DMS 273 treated with DMSO at 0.1 percent for 48 hours (cell line): ENCODE data around the gene SLC22A8.
"Not testable (repeated sequence)": the region's sequence is repeated elsewhere in the genome, so short reads cannot be mapped to it uniquely, and the experiment has no call there.

ENCODE experiments used
- DNase-seq: peaks from one replicate; lab custom pipeline; 2025; lab: John Stamatoyannopoulos, UW

SLC22A8 gene, protein sequence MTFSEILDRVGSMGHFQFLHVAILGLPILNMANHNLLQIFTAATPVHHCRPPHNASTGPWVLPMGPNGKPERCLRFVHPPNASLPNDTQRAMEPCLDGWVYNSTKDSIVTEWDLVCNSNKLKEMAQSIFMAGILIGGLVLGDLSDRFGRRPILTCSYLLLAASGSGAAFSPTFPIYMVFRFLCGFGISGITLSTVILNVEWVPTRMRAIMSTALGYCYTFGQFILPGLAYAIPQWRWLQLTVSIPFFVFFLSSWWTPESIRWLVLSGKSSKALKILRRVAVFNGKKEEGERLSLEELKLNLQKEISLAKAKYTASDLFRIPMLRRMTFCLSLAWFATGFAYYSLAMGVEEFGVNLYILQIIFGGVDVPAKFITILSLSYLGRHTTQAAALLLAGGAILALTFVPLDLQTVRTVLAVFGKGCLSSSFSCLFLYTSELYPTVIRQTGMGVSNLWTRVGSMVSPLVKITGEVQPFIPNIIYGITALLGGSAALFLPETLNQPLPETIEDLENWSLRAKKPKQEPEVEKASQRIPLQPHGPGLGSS

DNA sequence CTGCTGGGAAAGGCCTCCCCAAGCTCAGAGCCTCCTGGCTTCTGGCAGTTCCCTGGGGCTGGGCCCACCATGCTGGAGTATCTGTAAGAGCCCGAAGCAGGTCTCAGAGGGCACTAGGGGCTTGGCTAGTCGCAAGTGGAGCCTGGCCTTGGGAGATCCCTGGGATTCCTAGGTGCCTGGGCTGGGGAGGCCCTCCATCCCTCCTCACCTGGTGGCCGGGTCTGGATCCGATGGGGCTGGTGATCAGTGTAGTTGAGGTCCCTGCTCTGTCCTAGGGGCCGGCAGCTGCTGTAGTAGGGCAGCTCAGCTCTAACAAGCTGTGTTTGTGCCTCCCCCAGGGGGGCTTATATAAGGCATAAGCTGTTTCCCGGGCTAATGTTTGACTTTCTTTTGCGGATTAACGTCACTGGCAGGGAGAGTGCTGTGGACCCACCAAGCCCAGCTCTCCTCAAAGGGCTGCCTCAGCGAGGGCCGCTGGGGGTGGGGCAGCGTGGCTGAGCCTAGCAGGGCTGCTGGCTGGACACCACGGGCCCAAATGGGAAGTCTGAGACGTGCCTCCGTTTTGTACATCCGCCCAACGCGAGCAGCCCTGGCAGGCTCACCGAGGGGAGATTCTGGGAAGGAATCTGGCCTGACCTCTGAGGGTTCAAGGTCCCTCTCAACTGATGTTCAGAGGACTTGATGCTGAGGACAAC, at the start of gene SLC22A8:
Gene SLC22A8, minus strand, starts transcription at position 321 of the 695 bp plus-strand sequence. CDS start 883 bp downstream, outside the sequence.
- DNase-seq: no peak

DNA sequence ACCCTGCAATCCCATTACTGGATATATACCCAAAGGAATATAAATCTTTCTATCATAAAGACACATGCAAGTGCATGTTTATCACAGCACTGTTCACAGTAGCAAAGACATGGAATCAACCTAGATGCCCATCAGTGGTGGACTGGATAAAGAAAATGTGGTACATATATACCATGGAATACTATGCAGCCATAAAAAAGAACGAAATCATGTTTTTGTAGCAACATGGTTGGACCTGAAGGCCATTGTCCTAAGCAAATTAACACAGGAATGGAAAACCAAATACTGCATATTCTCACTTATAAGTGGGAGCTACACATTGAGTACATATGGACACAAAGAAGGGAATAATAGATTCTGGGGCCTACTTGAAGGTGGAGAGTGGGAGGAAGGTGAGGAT, 30.6 kb upstream of the SLC22A8 start:
- DNase-seq: not testable (repeated sequence)

DNA sequence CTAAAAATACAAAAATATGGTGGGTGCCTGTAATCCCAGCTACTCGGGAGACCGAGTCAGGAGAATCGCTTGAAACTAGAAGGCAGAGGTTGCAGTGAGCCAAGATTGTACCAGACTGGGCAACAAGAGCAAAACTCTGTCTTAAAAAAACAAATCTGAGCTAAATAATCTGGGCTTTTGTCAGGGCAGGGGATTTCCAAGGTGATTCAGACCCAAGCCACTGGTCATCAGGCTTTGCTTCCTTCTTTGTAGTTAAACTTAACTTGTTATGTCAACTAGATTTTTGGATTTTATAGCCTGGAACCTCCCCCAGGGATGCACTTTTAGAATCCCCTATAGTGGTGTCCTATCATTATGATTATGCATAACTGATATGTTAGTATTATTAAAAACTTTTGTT, 27.0 kb upstream of the SLC22A8 start:
- DNase-seq: no peak

GRCh38 chr11:63032457-63032856, 16.8 kb upstream of the SLC22A8 start:
- no peak for DNase-seq

DNA sequence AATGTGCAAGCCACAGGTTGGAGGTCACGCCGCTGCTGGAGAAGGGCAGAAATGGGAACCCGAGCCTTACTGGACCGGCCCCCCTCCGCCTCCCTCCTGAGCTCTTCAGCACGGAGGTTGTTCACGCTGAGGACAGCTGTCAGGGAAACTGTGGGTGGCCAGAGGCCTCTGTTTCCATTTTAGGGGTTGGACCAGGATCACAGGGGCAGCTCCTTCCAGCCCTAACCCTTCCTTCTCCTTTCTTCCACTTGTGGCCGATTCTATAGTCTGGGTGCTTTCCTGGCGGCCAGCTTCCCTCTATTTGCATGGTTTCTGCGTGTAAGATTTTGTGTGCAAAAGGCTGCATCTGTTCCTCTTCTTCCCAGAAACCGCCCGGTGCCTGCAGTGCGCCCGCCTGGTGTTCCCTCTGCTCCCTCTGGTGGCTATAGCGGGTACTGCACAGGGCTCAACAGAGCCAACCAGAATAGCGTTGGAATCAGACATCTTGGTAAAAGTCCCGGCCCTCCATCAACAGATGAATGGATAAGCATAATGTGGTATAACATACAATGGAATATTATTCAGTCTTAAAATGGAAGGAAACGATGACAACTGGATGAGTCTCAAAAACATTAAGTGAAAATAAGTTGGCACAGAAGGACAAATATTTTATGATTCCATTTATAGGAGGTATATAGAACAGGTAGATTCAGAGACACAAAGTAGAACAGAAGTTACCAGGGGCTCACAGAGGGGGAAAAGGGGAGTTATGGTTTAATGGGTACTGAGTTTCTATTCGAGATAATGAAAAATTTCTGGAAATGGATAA, 8.4 kb upstream of the SLC22A8 start:
- peak; percentile 54 for DNase-seq

DNA sequence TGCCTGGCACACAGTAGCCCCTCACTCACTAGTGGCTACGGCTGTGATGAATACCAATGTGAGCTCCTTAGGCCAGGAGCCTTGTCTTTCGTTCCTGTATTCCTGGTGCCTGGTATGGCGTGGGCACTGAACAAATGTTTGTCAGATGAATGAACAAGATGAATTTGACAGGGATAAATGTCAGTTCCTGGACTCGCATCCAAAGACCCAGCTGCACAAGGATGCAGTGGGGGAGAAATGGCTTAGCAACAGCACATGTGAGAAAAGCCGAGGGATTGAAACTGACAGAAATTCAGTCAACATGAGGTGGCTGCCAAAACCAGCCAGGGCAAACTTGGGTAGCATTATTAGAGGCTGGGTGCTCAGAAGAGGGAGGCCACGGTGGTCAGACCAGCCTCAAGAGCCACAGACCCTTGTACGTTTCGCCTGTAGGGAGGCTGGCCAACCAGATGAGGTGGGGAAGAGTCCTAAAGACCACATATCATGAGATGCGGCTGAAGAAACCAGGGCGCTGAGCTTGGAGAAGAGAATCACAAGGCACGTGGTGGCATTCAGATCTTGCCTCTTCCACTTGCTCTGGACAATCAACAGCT, 7.7 kb upstream of the SLC22A8 start:
- no peak for DNase-seq

DNA sequence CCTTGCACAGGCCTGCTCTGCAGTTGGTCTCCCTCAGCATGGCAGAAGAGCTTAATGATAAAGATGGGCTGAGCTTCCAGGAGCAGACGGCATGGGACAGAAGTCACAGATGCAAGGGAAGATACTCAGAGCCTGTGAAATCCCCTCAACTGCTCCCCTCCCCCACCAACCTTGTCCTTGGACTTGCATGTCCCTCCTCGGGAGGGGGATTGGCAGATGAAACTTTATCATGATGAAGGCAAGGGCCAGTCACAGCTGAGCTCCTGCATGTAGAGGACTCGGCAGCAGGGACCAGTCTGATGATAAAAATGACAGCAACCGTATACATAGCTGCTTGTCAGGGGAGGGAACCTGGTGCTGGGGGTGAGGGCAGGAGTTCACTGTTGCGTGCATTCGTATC, 6.8 kb upstream of the SLC22A8 start:
- no peak for DNase-seq

GRCh38 chr11:63020671-63021291, 5.1 kb upstream of the SLC22A8 start:
- no peak for DNase-seq

- DNase-seq: no peak
These were observed 3.9 kb upstream of the SLC22A8 start for GRCh38 chr11:63019506-63019905.

- peak; percentile 60 for DNase-seq
These were observed 1.8 kb upstream of the SLC22A8 start for GRCh38 chr11:63017306-63017974.

DNA sequence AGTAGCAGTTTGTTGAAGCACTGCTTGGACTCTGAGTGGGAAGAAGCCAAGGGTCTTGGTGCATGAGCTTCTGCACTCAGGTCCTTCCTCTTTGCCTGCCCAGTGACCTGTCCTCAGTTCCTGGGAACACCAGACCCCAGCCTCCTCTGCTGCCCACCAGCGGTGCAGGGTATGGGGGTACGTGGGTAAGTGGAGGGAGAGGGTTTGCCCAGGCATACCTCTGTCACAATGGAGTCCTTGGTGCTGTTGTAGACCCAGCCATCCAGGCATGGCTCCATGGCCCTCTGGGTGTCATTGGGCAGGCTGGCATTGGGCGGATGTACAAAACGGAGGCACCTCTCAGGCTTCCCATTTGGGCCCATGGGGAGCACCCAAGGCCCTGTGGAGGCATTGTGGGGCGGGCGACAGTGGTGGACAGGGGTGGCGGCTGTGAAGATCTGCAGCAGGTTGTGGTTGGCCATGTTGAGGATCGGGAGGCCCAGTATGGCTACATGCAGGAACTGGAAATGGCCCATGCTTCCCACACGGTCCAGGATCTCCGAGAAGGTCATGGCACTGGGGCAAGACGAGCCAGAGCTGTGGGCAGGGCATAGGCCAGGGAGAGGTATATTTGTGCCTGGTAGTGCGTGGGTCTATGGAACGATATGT, 1.1 kb downstream of the SLC22A8 start:
- no peak for DNase-seq

DNA sequence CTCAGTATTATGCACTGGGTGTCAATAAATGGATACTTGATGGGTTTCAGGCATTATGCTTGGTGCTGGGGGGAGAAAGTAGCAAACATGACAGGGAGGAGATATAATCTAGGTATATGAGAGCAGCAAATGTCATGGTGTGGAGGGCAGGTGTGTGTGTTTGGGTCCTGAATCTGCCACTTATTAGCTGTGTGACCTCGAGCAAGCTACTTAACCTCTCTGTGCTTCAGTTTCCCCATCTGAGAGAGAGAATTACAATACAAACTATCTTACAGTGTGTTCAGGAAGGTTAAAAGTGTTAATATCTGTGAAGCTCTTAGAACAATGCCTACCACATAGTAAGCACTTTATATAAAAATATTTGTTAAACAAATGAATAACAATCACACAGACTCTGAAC, 2.8 kb downstream of the SLC22A8 start:
- DNase-seq: no peak

DNA sequence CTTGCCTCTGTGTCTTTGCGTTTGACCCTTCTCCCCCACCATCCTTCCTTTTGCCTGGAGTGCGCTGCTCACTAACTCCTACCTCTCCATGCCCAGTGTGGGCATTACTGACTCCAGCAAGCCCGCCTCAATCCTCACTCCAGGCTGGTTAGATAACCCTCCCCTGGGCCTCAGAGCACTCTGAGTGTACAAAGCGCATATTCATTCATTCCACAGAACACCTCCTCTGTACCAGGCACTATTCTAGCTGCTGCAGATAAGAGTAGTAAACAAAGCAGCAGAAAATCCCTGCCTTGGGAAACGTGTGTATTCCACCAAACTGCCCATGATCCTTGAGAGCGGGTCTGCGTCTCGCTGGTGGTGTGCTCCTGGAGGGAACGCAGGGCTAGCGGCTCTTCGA, 3.2 kb downstream of the SLC22A8 start:
- DNase-seq: no peak

DNA sequence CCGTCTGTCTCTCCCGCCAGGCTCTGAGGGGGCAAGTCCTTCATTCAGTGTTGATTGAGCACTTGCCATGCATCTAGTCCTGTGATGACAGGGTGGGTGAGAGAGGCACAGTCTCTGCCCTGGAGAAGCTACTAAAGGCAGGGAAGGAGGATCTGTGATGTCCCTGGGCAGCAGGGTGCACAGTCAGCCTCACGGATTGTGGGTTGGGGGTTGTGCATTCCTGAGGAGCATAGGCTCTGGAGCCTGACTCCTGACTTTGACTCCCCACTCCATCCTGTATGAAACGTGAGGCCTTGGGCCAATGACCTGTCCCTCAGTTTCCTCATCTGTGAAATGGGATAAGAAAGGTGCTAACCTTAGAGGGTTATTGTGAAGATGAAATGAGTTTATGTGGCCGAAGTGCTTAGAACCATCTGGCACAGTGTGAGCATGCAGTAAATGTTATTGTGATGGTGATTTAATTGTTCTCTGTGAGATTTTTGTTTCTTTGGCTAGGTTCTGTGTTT, 4.7 kb downstream of the SLC22A8 start:
- DNase-seq: no peak

- no peak for DNase-seq
These were observed 7.7 kb downstream of the SLC22A8 start for GRCh38 chr11:63007920-63008319.

- no peak for DNase-seq
These were observed 14.2 kb downstream of the SLC22A8 start for GRCh38 chr11:63001456-63001855.

- no peak for DNase-seq
These were observed 16.0 kb downstream of the SLC22A8 start for GRCh38 chr11:62999649-63000048.

DNA sequence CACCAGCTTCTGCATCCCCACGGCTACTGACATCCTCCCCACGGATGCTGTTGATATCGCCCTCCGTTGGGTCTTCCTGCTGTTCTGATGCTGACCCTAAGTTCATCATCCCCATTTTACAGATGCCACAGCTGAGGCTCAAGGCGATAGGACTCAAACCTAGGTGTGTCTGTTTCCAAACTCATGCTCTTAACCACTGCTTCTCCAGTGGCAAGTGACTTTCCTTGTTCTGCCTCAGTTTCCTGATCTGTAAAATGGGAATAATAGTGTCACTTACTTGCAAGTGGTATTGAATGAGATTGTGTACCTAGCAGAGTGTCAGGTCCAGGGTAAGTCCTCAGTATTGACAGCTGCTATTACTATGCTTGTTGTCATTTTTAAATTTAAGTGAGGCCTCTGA, 16.5 kb downstream of the SLC22A8 start:
- DNase-seq: no peak

DNA sequence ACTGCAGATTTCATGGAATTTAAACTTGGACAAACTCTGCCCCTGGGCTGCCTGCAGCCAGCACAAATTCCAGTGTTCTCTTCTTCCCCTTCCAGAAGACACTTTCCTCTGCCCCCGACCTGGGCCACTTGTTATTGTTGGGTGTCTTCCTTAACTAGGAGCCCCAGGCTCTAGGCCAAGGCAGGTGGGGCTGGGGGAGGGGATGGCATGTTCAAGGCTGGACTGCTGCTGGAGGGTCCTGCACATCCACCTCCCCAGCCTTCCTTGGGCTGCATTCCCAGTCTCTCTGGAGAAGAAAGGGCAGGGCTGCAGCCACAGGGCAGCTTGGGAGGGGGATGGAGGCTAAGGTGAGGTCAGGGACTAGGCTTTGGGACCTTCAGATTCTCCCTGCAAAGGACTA, 19.4 kb downstream of the SLC22A8 start:
- DNase-seq: no peak

DNA sequence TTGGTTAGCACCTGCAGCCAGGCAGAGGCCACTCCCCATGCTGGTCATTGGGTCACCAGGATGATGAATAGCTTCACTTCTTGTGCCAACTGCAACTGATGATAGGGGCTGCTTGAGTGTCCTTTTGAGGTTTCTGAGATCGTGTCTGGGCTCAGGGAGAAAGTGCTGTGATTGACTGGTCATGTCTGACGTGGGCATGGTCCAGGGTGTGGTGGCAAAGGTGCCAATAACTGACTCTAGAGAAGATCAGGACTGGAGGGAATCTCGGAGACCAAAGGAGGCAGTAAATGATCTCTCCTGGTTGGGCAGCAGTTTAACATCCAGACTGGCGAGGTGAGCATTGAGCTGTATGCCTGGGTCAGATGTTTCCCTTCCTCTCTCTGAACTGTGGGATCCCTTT, 20.9 kb downstream of the SLC22A8 start:
- DNase-seq: no peak
